DND-41 (cell line): ENCODE measurements around the gene DLGAP1.

ENCODE experiments used
- ATAC-seq: fragments of 200-7000 bp; cut with Tn5 transposase; 3 replicates; pipeline ENCODE4 v1.9.1; 2021; ENCODE audit warnings: low read depth; ENCODE audit not compliant: insufficient read depth
- DNase-seq: peaks from one replicate; pipeline ENCODE4 v3.0.0-alpha.2; 2020
- H2AFZ ChIP-seq: 2 replicates; pipeline ENCODE4 v1.6.0; 2012; ENCODE audit warnings: low read depth, low read length
- H3K27ac ChIP-seq: 2 replicates; pipeline ENCODE4 v1.5.1; 2012; ENCODE audit warnings: low read length, inconsistent platforms
- H3K27me3 ChIP-seq: fragments of 200-600 bp; sonication (generic); 2 replicates; pipeline ENCODE4 v1.6.0; 2012; ENCODE audit warnings: low read length, mild to moderate bottlenecking, inconsistent platforms; ENCODE audit not compliant: insufficient read depth, poor library complexity
- H3K36me3 ChIP-seq: 2 replicates; pipeline ENCODE4 v1.5.1; 2012; ENCODE audit warnings: low read length, inconsistent platforms; ENCODE audit not compliant: insufficient read depth
- H3K4me1 ChIP-seq: 2 replicates; pipeline ENCODE4 v1.5.1; 2012; ENCODE audit warnings: mild to moderate bottlenecking, low read length; ENCODE audit not compliant: insufficient read depth
- H3K4me2 ChIP-seq: 2 replicates; pipeline ENCODE4 v1.6.0; 2012; ENCODE audit warnings: mild to moderate bottlenecking, moderate library complexity, low read length, inconsistent platforms; ENCODE audit not compliant: insufficient read depth
- H3K4me3 ChIP-seq, 2 experiments: fragments of 200-600 bp in 1 of 2; shearing (Covaris generic) in 1 of 2; 2 replicates each; pipeline ENCODE4 v1.5.1; 2012 to 2016; ENCODE audit warnings: inconsistent platforms in 2 of 2, low read length in 2 of 2, mild to moderate bottlenecking in 2 of 2, low read depth in 1 of 2, moderate library complexity in 1 of 2
- H3K79me2 ChIP-seq: 2 replicates; pipeline ENCODE4 v1.6.0; 2012; ENCODE audit warnings: low read length, inconsistent platforms; ENCODE audit not compliant: insufficient read depth
- H3K9ac ChIP-seq: 2 replicates; pipeline ENCODE4 v1.6.0; 2012; ENCODE audit warnings: low read depth, mild to moderate bottlenecking, inconsistent platforms, low read length, moderate library complexity
- H3K9me3 ChIP-seq: 2 replicates; pipeline ENCODE4 v1.5.1; 2012; ENCODE audit warnings: low read length, moderate library complexity, mild to moderate bottlenecking, inconsistent platforms; ENCODE audit not compliant: insufficient read depth, severe bottlenecking
- H4K20me1 ChIP-seq: 2 replicates; pipeline ENCODE4 v1.6.0; 2012; ENCODE audit warnings: low read length; ENCODE audit not compliant: insufficient read depth
- EZH2 ChIP-seq: IDR thresholded peaks from 3 replicates; pipeline ENCODE4 v1.6.1; 2012; ENCODE audit warnings: borderline replicate concordance, low read depth, mild to moderate bottlenecking, moderate library complexity, low read length, inconsistent platforms; ENCODE audit not compliant: severe bottlenecking
- TF ChIP-seq, protein P1 (sequence below): IDR thresholded peaks from 2 replicates; pipeline ENCODE4 v1.5.1; 2012; ENCODE audit warnings: borderline replicate concordance, low read length, moderate library complexity, mild to moderate bottlenecking; ENCODE audit not compliant: poor library complexity, severe bottlenecking; ENCODE audit errors: extremely low read depth

DLGAP1 gene

GRCh38 chr18:3950668-3951404 is 504.3 kb downstream of the DLGAP1 start:
- no peak overlapping the region for H3K27ac ChIP-seq
- no peaks in the 10 kb centered on the region for H3K36me3 ChIP-seq
- no peaks in the 10 kb centered on the region for H3K79me2 ChIP-seq
- DNase-seq = no peak
- H3K4me1 ChIP-seq = no peaks in the 10 kb centered on the region
- TF ChIP-seq, protein P1, sequence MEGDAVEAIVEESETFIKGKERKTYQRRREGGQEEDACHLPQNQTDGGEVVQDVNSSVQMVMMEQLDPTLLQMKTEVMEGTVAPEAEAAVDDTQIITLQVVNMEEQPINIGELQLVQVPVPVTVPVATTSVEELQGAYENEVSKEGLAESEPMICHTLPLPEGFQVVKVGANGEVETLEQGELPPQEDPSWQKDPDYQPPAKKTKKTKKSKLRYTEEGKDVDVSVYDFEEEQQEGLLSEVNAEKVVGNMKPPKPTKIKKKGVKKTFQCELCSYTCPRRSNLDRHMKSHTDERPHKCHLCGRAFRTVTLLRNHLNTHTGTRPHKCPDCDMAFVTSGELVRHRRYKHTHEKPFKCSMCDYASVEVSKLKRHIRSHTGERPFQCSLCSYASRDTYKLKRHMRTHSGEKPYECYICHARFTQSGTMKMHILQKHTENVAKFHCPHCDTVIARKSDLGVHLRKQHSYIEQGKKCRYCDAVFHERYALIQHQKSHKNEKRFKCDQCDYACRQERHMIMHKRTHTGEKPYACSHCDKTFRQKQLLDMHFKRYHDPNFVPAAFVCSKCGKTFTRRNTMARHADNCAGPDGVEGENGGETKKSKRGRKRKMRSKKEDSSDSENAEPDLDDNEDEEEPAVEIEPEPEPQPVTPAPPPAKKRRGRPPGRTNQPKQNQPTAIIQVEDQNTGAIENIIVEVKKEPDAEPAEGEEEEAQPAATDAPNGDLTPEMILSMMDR = no peak
- no peak for TF ChIP-seq EZH2
- H4K20me1 ChIP-seq = no peaks in the 10 kb centered on the region
- H3K4me2 ChIP-seq = no peak overlapping the region
- H3K9me3 ChIP-seq = no peaks in the 10 kb centered on the region
- no peak for ATAC-seq
- peaks cover 5% of the 10 kb centered on the region for H3K27me3 ChIP-seq
- no peak overlapping the region for H3K9ac ChIP-seq
- no peak overlapping the region for H3K4me3 ChIP-seq
- H2AFZ ChIP-seq = no peak overlapping the region

DNA sequence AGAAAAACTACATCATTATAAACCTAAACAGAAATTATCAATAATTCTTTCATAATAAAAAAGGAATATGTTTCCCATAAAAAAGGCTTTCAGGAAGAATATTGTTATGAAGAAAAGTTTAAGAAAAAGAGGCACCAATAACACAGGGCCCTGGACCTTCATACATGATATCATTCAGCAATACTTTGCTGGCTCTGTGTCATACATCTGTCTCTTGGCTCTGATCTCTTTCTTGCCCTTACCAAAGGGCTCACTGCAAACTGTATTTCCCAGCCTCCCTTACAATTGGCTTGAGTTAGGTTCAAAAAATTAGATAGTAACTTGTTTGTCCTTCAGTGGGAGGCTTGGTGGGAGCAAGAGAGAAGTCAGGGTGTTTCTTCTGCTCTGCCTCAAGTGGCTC is 506.1 kb downstream of the DLGAP1 start:
- TF ChIP-seq EZH2 = no peak
- TF ChIP-seq, protein P1 = no peak
- ATAC-seq (no peak), DNase-seq (no peak)
- Histone ChIP-seq H3K27me3 (peaks cover 5% of the 10 kb centered on the region), H3K27ac (no peak overlapping the region), H3K4me1 (no peaks in the 10 kb centered on the region), H3K4me3 (no peak overlapping the region), H4K20me1 (no peaks in the 10 kb centered on the region), H2AFZ (no peak overlapping the region), H3K9ac (no peak overlapping the region), H3K36me3 (no peaks in the 10 kb centered on the region), H3K79me2 (no peaks in the 10 kb centered on the region), H3K4me2 (no peak overlapping the region), H3K9me3 (no peaks in the 10 kb centered on the region)

DNA sequence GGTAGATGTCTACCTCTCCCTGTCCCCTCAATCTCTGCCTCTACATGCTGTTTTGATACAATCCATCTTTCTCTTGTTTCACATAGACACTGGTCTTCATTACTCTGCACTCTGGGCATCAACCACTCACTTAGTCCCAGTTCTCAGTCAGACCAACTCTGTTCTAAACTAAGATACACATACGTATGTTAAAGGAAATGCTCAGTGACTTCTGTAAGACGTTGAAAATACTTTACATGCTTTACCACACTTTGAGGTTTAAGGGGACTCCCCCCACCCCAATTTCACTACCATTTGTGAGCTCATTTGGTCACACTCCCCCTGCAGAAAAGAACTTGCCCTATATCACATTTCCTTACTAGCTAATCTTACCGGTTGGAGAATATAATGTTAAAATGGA is 507.7 kb downstream of the DLGAP1 start:
- Histone ChIP-seq H3K27me3 (peaks cover 5% of the 10 kb centered on the region), H3K4me1 (no peaks in the 10 kb centered on the region), H3K4me2 (no peak overlapping the region), H3K9ac (no peak overlapping the region), H2AFZ (no peak overlapping the region), H4K20me1 (no peaks in the 10 kb centered on the region), H3K9me3 (no peaks in the 10 kb centered on the region), H3K27ac (no peak overlapping the region), H3K79me2 (no peaks in the 10 kb centered on the region), H3K36me3 (no peaks in the 10 kb centered on the region), H3K4me3 (no peak overlapping the region)
- no peak for TF ChIP-seq EZH2
- no peak for DNase-seq
- ATAC-seq = no peak

DNA sequence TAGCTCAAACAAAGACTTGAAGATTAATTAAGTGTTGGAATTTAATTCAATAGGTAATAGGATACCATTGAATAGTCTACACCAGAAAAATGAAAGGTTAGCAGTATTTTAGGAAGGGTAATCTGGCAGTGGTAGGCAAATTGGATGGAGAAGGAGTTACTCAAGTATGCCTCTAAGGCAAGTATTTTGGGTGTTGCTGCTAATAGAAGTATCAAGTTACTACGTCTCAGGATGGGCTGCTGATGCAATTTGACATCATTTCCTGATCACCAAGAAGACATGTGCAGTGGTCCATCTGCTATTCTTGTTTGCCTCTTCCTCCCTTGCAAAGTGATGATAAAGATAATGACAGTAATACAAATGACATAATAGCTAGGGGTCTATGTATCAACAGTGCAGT is 519.8 kb downstream of the DLGAP1 start:
- Histone ChIP-seq H3K4me3 (no peak overlapping the region), H3K9ac (no peak overlapping the region), H3K9me3 (no peaks in the 10 kb centered on the region), H3K79me2 (no peaks in the 10 kb centered on the region), H4K20me1 (no peaks in the 10 kb centered on the region), H3K27me3 (no peaks in the 10 kb centered on the region), H3K4me2 (no peak overlapping the region), H3K4me1 (no peaks in the 10 kb centered on the region), H3K36me3 (no peaks in the 10 kb centered on the region), H2AFZ (no peak overlapping the region), H3K27ac (no peak overlapping the region)
- TF ChIP-seq EZH2 = no peak
- TF ChIP-seq, protein P1 = no peak
- ATAC-seq (no peak), DNase-seq (no peak)
